ENCODE data around the gene ECHS1. TPM values are rescaled to one million over a fixed set of nuclear protein-coding genes. Genes with fewer than 3 reads are reported as not detected.

The ECHS1 gene
- total RNA-seq, 4 donors from 2014 or later, result 64.0 to 77.7 (median 73.2) TPM

DNA sequence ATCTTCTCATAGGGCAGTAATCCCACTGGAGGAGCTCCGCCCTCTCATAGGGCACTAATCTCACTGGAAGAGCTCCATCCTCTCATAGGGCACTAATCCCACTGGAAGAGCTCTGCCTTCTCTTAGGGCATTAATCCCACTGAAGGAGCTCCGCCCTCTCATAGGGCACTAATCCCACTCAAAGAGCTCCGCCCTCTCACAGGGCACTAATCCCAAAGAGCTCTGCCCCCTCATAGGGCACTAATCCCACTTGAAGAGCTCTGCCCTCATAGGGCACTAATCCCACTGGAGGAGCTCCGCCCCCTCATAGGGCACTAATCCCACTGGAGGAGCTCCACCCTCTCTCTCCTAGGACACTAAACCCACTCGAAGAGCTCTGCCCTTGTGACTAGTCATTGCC is 11.9 kb downstream of the ECHS1 start:
- no peak for DNase-seq (ENCODE audit: extremely low spot score)
- Histone ChIP-seq H3K27ac (replicated peaks in 1 of 4) (no peak overlapping the region), H3K27me3 (peaks cover 0 to 16% (median 8%) of the 10 kb centered on the region in 4 donors), H3K4me3 (no peak overlapping the region), H3K36me3 (peaks cover 19 to 49% (median 45%) of the 10 kb centered on the region in 4 donors), H3K4me1 (peaks cover 17 to 23% (median 17%) of the 10 kb centered on the region in 4 donors), H3K9me3 (no peaks in the 10 kb centered on the region)
- no peak for TF ChIP-seq POLR2AphosphoS5 (IDR thresholded peaks at IDR 0.05)
- no peak for TF ChIP-seq POLR2A (IDR thresholded peaks at IDR 0.05; ENCODE audit: low read depth)
- no peak for TF ChIP-seq EP300 (IDR thresholded peaks at IDR 0.05)
- WGBS, result 88% methylated on average over 5 of the region's 5 CpGs
- intact Hi-C loops (cut with DNase I), result no loop called here

DNA sequence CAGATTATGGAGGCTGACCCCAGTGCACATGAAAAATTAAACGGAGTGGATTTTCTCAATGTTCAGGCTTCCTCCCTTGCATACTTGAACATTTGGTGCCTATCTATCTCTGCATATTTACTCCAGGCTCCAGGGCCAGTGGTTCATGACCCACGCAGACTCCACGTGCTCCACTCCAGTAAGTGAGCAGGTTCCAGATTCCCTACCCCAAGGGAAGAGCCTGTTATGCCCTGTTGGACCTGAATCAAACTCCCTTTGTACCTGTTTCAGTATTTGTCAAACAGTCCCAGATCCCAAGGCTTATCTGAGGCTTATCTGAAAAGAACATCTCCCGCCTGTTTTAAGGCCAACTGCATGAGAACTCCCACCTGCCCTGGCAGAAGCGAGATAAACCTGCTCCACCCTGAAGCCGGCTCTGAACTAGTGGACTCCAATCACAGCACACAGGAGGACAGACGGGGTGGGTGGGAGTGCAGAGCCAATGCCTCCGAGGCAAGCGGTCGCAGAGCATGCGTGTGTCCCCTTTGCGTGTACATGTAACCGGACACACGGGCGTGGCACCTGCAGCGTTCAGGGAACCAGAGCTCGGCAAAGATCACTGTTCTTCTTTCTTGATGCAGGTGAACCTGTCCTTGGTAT is 13.1 kb downstream of the ECHS1 start:
- intact Hi-C loops (cut with DNase I), result no loop called here
- Histone ChIP-seq H3K9me3 (no peaks in the 10 kb centered on the region), H3K4me3 (no peak overlapping the region), H3K4me1 (peaks cover 17 to 23% (median 18%) of the 10 kb centered on the region in 4 donors), H3K36me3 (peaks cover 8 to 38% (median 35%) of the 10 kb centered on the region in 4 donors), H3K27me3 (peaks cover 0 to 28% (median 10%) of the 10 kb centered on the region in 4 donors), H3K27ac (replicated peaks in 1 of 4) (no peak overlapping the region)
- 90% methylated on average over 17 of the region's 17 CpGs for WGBS
- DNase-seq (ENCODE audit: extremely low spot score), result no peak
- TF ChIP-seq, protein P1, sequence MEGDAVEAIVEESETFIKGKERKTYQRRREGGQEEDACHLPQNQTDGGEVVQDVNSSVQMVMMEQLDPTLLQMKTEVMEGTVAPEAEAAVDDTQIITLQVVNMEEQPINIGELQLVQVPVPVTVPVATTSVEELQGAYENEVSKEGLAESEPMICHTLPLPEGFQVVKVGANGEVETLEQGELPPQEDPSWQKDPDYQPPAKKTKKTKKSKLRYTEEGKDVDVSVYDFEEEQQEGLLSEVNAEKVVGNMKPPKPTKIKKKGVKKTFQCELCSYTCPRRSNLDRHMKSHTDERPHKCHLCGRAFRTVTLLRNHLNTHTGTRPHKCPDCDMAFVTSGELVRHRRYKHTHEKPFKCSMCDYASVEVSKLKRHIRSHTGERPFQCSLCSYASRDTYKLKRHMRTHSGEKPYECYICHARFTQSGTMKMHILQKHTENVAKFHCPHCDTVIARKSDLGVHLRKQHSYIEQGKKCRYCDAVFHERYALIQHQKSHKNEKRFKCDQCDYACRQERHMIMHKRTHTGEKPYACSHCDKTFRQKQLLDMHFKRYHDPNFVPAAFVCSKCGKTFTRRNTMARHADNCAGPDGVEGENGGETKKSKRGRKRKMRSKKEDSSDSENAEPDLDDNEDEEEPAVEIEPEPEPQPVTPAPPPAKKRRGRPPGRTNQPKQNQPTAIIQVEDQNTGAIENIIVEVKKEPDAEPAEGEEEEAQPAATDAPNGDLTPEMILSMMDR (IDR thresholded peaks at IDR 0.05), result no peak

DNA sequence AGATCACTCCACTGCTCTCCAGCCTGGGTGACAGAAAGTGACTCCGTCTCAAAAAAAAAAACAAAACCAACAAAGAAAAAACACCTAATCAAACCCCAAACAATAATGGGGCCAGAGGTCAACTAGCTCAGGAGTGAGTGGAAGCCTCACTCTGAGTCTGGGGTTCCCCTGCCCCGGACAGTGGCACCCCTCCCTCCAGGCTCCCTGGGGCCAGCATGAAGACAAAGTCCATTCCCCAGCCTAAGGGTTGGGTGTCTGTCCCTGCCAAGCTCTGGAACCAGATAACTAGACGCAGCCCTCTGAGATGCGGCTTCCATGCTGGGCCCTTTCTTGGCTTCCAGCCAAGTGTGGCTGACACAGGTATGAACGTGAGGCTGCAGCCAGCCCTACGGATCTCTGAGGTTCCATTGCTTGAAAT is 13.6 kb downstream of the ECHS1 start:
- no peak for TF ChIP-seq EP300 (IDR thresholded peaks at IDR 0.05)
- TF ChIP-seq, protein P1 (IDR thresholded peaks at IDR 0.05), result no peak
- no peak for TF ChIP-seq POLR2AphosphoS5 (IDR thresholded peaks at IDR 0.05)
- TF ChIP-seq POLR2A (IDR thresholded peaks at IDR 0.05; ENCODE audit: low read depth), result no peak
- DNase-seq (ENCODE audit: extremely low spot score), result no peak
- Histone ChIP-seq H3K36me3 (peaks cover 3 to 33% (median 30%) of the 10 kb centered on the region in 4 donors), H3K27ac (replicated peaks in 1 of 4) (no peak overlapping the region), H3K4me3 (no peak overlapping the region), H3K4me1 (peaks cover 16 to 23% (median 17%) of the 10 kb centered on the region in 4 donors), H3K9me3 (no peaks in the 10 kb centered on the region), H3K27me3 (peaks cover 0 to 33% (median 10%) of the 10 kb centered on the region in 4 donors)
- intact Hi-C loops (cut with DNase I), result no loop called here
- 45% methylated on average over 5 of the region's 6 CpGs for WGBS

DNA sequence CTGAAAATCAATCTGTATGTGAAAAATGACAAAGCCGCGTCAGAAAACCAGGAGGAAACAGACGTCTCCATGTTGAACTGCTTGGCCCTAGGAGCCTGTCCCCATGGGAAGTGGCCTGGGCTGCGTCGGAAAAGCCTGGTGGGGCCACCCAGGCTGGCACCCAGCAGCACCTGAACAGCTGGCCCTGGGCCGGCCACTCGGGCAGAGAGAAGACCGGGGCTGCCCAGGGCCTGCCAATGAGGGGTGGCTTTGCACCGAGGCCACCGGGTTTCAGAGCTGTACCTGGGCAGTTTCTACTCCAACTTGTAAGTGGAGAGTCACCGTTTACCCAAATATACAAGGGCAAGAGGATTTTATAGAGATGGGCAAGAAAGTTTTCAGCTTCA is 14.2 kb downstream of the ECHS1 start:
- no peak for DNase-seq (ENCODE audit: extremely low spot score)
- H3K9me3 ChIP-seq, result no peaks in the 10 kb centered on the region
- intact Hi-C loops (cut with DNase I), result no loop called here
- 81% methylated on average over 10 of the region's 11 CpGs for WGBS
- H3K4me3 ChIP-seq, result no peak overlapping the region
- H3K4me1 ChIP-seq, result peaks cover 16 to 23% (median 17%) of the 10 kb centered on the region in 4 donors
- peaks cover 0 to 27% (median 23%) of the 10 kb centered on the region in 4 donors for H3K36me3 ChIP-seq
- H3K27me3 ChIP-seq, result peaks cover 0 to 39% (median 10%) of the 10 kb centered on the region in 4 donors
- peak overlapping the region in 2 of 4 donors; percentile 52 to 63 for H3K27ac ChIP-seq (replicated peaks in 1 of 4)
- TF ChIP-seq EP300 (IDR thresholded peaks at IDR 0.05) (no peak), POLR2A (IDR thresholded peaks at IDR 0.05; ENCODE audit: low read depth) (no peak), POLR2AphosphoS5 (IDR thresholded peaks at IDR 0.05) (no peak)
- TF ChIP-seq, protein P1 (IDR thresholded peaks at IDR 0.05), result no peak

DNA sequence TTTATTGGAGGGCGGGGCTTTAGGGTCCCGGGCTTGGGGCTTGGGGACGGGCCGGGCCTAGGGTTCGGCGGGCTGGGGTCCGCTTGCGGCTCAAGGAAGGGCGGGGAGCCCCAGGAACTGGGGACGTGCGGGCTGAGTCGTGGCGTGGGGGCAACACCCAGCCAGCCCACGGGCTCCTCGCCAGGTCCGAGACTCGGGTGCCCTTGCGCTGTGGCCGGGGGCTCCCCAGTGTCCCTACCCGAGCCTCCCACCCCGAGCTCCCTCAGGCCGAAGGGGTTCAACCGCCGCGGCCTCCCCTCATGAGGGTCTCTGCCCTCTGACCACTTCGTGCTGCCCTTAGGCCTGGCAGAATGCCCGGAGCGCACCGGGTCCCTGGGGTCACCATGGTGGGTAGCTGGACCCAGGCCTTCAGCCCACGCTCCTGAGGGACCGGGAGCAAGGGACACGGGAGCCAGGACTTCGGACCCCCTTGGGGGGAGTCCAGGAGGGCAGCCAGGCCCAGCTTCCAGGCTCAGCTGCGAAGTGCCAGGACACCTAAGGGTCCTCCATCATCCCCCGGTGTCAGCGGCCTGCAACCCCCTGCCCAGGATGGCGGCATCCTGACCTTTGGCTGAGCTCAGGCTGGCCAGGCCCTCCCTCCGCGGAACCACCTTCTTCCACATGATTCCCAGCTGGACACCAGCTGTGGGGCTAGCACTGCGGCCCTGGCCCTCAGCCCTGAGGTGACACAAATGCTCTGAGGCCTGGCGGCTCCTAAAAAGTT is 14.8 kb downstream of the ECHS1 start:
- Histone ChIP-seq H3K4me1 (peaks cover 16 to 23% (median 17%) of the 10 kb centered on the region in 4 donors), H3K4me3 (peak overlapping the region; percentile 59 to 74 (median 62)), H3K27ac (replicated peaks in 1 of 4) (peak overlapping the region in 3 of 4 donors; percentile 33 to 63 (median 52)), H3K27me3 (peaks cover 0 to 44% (median 10%) of the 10 kb centered on the region in 4 donors), H3K36me3 (peaks cover 0 to 21% (median 18%) of the 10 kb centered on the region in 4 donors), H3K9me3 (no peaks in the 10 kb centered on the region)
- TF ChIP-seq, protein P1 (IDR thresholded peaks at IDR 0.05), result no peak
- no peak for TF ChIP-seq EP300 (IDR thresholded peaks at IDR 0.05)
- no peak for TF ChIP-seq POLR2AphosphoS5 (IDR thresholded peaks at IDR 0.05)
- no peak for TF ChIP-seq POLR2A (IDR thresholded peaks at IDR 0.05; ENCODE audit: low read depth)
- intact Hi-C loops (cut with DNase I), result no loop called here
- no peak for DNase-seq (ENCODE audit: extremely low spot score)
- 84% methylated on average over 28 of the region's 41 CpGs for WGBS

All from esophagus muscularis mucosa (tissue), 4 donors.